Endodermal cell (in vitro differentiated cells): Measurements from ENCODE around the gene AGTPBP1. TPM values are rescaled to one million over a fixed set of nuclear protein-coding genes. Genes with fewer than 3 reads are reported as not detected.

Experiments used
- DNase-seq: peaks from one replicate; pipeline ENCODE4 v3.0.0-alpha.2; 2017
- H3K27ac ChIP-seq: 2 replicates; pipeline ENCODE4 v1.5.1; 2013; ENCODE audit warnings: mild to moderate bottlenecking, low read depth, low read length, moderate library complexity
- H3K27me3 ChIP-seq: 2 replicates; pipeline ENCODE4 v1.6.1; 2013; ENCODE audit warnings: mild to moderate bottlenecking, low read length, moderate library complexity; ENCODE audit not compliant: insufficient read depth, control insufficient read depth, poor library complexity, severe bottlenecking
- H3K36me3 ChIP-seq: 2 replicates; pipeline ENCODE4 v1.7.0; 2013; ENCODE audit warnings: mild to moderate bottlenecking, low read length, moderate library complexity; ENCODE audit not compliant: control insufficient read depth, insufficient read depth
- H3K4me1 ChIP-seq: one replicate; pipeline ENCODE4 v1.7.0; 2013; ENCODE audit warnings: low read length; ENCODE audit not compliant: control insufficient read depth, insufficient read depth
- H3K4me3 ChIP-seq: 2 replicates; pipeline ENCODE4 v1.5.1; 2013; ENCODE audit warnings: mild to moderate bottlenecking, low read length, moderate library complexity
- H3K9ac ChIP-seq: 2 replicates; pipeline ENCODE4 v1.6.1; 2013; ENCODE audit warnings: mild to moderate bottlenecking, low read length, moderate library complexity; ENCODE audit not compliant: poor library complexity, severe bottlenecking; ENCODE audit errors: extremely low read depth
- H3K9me3 ChIP-seq: 2 replicates; pipeline ENCODE4 v1.6.1; 2013; ENCODE audit warnings: mild to moderate bottlenecking, low read length, moderate library complexity; ENCODE audit not compliant: control insufficient read depth
- H3K27ac Mint-ChIP-seq: 2 replicates; pipeline ENCODE4 v1.8.0; 2020; ENCODE audit warnings: mixed read lengths
- H3K27me3 Mint-ChIP-seq: 2 replicates; pipeline ENCODE4 v1.8.0; 2021; ENCODE audit warnings: mild to moderate bottlenecking, mixed read lengths; ENCODE audit not compliant: insufficient read depth
- H3K36me3 Mint-ChIP-seq: 2 replicates; pipeline ENCODE4 v1.8.0; 2020; ENCODE audit warnings: low read depth, mixed read lengths
- H3K4me1 Mint-ChIP-seq: 2 replicates; pipeline ENCODE4 v1.8.0; 2020; ENCODE audit warnings: mixed read lengths
- H3K4me3 Mint-ChIP-seq: 2 replicates; pipeline ENCODE4 v1.8.0; 2020; ENCODE audit warnings: mild to moderate bottlenecking, moderate library complexity, mixed read lengths
- H3K9me3 Mint-ChIP-seq: 2 replicates; pipeline ENCODE4 v1.8.0; 2020; ENCODE audit warnings: mild to moderate bottlenecking, mixed read lengths
- WGBS, 2 experiments: methylation state at CpG; one replicate each; pipeline versions ENCODE4 v1.1.5 to v1.1.7; 2013; ENCODE audit warnings: missing lambda C conversion rate in 2 of 2, mixed read lengths in 1 of 2; ENCODE audit not compliant: insufficient coverage in 1 of 2, insufficient read length in 1 of 2; 5-methylcytosine and 5-hydroxymethylcytosine counted together
- total RNA-seq, 2 donors: library from RNA; stranded (reverse); fragmentation: NEBNext Ultra II Directional in 1 of 2; extraction: Animal tissue kit (Norgen Biotek cat#: 25700) in 1 of 2; gene quantifications; 2 replicates in 1 of 2; 3 replicates in 1 of 2; pipeline ENCODE4 v1.2.1, GENCODE V29; 2021
- TF ChIP-seq, protein P1 (sequence below): fragments of 200-600 bp; sonication (generic); conservative IDR thresholded peaks from 2 replicates; pipeline ENCODE4 v1.5.0; 2021; ENCODE audit warnings: antibody characterized with exemption, mild to moderate bottlenecking

Gene AGTPBP1
- total RNA-seq, 2 donors from 2014 or later: 45.7 to 54.9 TPM

DNA sequence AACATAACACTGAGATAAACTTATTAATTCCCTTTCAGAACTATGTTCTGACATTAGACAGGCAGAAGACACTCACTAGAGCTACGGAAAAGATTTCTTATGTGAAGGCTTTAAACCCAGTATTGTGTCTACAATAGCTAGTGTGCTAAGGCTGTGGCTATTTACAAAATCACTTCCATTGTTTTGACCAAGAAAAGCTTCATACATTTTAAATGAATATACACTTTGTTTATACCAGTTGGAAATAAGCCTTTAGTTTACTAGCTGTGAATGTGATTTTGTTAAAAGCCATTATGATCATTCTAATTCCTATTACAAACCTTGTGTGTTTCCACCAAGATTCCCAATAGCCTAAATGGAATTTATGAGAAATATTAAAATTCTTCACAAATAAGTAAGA lies 83.0 kb downstream of the AGTPBP1 start:
- TF ChIP-seq, protein P1, sequence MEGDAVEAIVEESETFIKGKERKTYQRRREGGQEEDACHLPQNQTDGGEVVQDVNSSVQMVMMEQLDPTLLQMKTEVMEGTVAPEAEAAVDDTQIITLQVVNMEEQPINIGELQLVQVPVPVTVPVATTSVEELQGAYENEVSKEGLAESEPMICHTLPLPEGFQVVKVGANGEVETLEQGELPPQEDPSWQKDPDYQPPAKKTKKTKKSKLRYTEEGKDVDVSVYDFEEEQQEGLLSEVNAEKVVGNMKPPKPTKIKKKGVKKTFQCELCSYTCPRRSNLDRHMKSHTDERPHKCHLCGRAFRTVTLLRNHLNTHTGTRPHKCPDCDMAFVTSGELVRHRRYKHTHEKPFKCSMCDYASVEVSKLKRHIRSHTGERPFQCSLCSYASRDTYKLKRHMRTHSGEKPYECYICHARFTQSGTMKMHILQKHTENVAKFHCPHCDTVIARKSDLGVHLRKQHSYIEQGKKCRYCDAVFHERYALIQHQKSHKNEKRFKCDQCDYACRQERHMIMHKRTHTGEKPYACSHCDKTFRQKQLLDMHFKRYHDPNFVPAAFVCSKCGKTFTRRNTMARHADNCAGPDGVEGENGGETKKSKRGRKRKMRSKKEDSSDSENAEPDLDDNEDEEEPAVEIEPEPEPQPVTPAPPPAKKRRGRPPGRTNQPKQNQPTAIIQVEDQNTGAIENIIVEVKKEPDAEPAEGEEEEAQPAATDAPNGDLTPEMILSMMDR: no peak
- no peaks in the 10 kb centered on the region for H3K27me3 ChIP-seq
- no peak overlapping the region for H3K27ac Mint-ChIP-seq
- peaks cover 35% of the 10 kb centered on the region for H3K36me3 ChIP-seq
- no peak overlapping the region for H3K27ac ChIP-seq
- no peak for DNase-seq
- H3K4me3 ChIP-seq: no peak overlapping the region
- no peaks in the 10 kb centered on the region for H3K9me3 Mint-ChIP-seq
- no peaks in the 10 kb centered on the region for H3K4me1 Mint-ChIP-seq
- H3K36me3 Mint-ChIP-seq: peaks cover 24% of the 10 kb centered on the region
- H3K4me1 ChIP-seq: no peaks in the 10 kb centered on the region
- H3K4me3 Mint-ChIP-seq: no peak overlapping the region
- no peaks in the 10 kb centered on the region for H3K27me3 Mint-ChIP-seq
- H3K9me3 ChIP-seq: no peaks in the 10 kb centered on the region
- WGBS, 2 experiments: 83 to 90% methylated on average over 1 of the region's 1 CpG
- no peak overlapping the region for H3K9ac ChIP-seq

DNA sequence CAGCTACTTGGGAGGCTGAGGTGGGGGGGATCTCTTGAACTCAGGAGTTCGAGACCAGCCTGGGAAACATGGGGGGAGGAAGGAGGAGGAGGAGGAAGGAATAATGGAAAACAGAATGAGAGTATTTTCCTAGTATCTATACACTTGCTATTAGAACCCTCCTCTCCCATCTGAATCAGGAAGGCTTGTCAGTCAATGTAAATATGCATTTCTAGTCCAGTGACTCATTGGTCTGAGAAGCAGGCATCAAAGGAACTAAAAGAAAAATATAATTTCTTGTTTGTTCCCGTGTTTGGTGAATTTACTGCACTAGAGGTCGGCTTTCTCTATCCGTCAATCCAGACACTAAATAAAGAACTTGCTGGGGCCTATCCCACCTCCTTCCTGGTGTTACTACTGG lies 88.6 kb downstream of the AGTPBP1 start:
- Histone ChIP-seq H3K4me3 (no peak overlapping the region), H3K9ac (no peak overlapping the region), H3K9me3 (no peaks in the 10 kb centered on the region), H3K4me1 (no peaks in the 10 kb centered on the region), H3K27ac (no peak overlapping the region), H3K36me3 (peaks cover 52% of the 10 kb centered on the region), H3K27me3 (no peaks in the 10 kb centered on the region)
- H3K9me3 Mint-ChIP-seq: no peaks in the 10 kb centered on the region
- WGBS, 2 experiments: 93% methylated on average over 3 to 4 of the region's 4 CpGs
- peaks cover 50% of the 10 kb centered on the region for H3K36me3 Mint-ChIP-seq
- H3K4me3 Mint-ChIP-seq: no peak overlapping the region
- no peaks in the 10 kb centered on the region for H3K27me3 Mint-ChIP-seq
- no peak overlapping the region for H3K27ac Mint-ChIP-seq
- TF ChIP-seq, protein P1: no peak
- DNase-seq: no peak
- H3K4me1 Mint-ChIP-seq: no peaks in the 10 kb centered on the region

GRCh38 chr9:85647571-85647970 lies 94.2 kb downstream of the AGTPBP1 start:
- H3K36me3 ChIP-seq: peaks cover 27% of the 10 kb centered on the region
- H3K27ac ChIP-seq: no peak overlapping the region
- no peak overlapping the region for H3K9ac ChIP-seq
- no peaks in the 10 kb centered on the region for H3K9me3 ChIP-seq
- H3K27me3 Mint-ChIP-seq: no peaks in the 10 kb centered on the region
- H3K36me3 Mint-ChIP-seq: peaks cover 32% of the 10 kb centered on the region
- H3K4me1 ChIP-seq: no peaks in the 10 kb centered on the region
- no peak overlapping the region for H3K4me3 ChIP-seq
- H3K4me3 Mint-ChIP-seq: no peak overlapping the region
- no peaks in the 10 kb centered on the region for H3K4me1 Mint-ChIP-seq
- H3K9me3 Mint-ChIP-seq: no peaks in the 10 kb centered on the region
- H3K27me3 ChIP-seq: no peaks in the 10 kb centered on the region
- TF ChIP-seq, protein P1: no peak
- WGBS, 2 experiments: 82 to 86% methylated on average over 1 of the region's 1 CpG
- H3K27ac Mint-ChIP-seq: no peak overlapping the region
- no peak for DNase-seq
